ENCODE data around the gene NEUROD2. TPM values are rescaled to one million over a fixed set of nuclear protein-coding genes. Genes with fewer than 3 reads are reported as not detected.

Gene NEUROD2
- total and polyA plus RNA-seq, 2 of the 13 experiments (the other 11 are each of a cell fraction or from before 2014, with no cell fraction given), result not detected

GRCh38 chr17:39623356-39623950, 15.7 kb upstream of the NEUROD2 start (continued):
- TF ChIP-seq KDM4B (CRISPR knock-in tag; IDR thresholded peaks at IDR 0.05) (no peak), FOXA3 (CRISPR knock-in tag; IDR thresholded peaks at IDR 0.05) (no peak), BRCA1 (CRISPR knock-in tag; IDR thresholded peaks at IDR 0.05) (no peak), ZNF234 (CRISPR knock-in tag; conservative IDR thresholded peaks at IDR 0.05) (0 out of 2 replicates have a peak, but pooled peaks have one; percentile 57), HES4 (CRISPR knock-in tag; IDR thresholded peaks at IDR 0.05; ENCODE audit: borderline replicate concordance) (peak; percentile 32; the same call in 1 of the 2 replicates), ARNT2 (CRISPR knock-in tag; IDR thresholded peaks at IDR 0.05; ENCODE audit: low read depth) (0 out of 2 replicates have a peak, but pooled peaks have one; percentile 45), MAFF (IDR thresholded peaks at IDR 0.05; ENCODE audit: low read depth, low read length) (no peak), ZNF530 (CRISPR knock-in tag; IDR thresholded peaks at IDR 0.05; ENCODE audit: low read depth) (no peak), ZNF572 (CRISPR knock-in tag; IDR thresholded peaks at IDR 0.05) (0 out of 2 replicates have a peak, but pooled peaks have one; percentile 78), KLF11 (CRISPR knock-in tag; IDR thresholded peaks at IDR 0.05) (no peak), MIXL1 (CRISPR knock-in tag; IDR thresholded peaks at IDR 0.05) (no peak), KDM3A (CRISPR knock-in tag; IDR thresholded peaks at IDR 0.05; ENCODE audit: low read depth) (0 out of 2 replicates have a peak, but pooled peaks have one; percentile 59), ZNF563 (CRISPR knock-in tag; IDR thresholded peaks at IDR 0.05) (no peak), TCF12 (IDR thresholded peaks at IDR 0.05) (no peak), TCF12 (CRISPR knock-in tag; IDR thresholded peaks at IDR 0.05) (no peak), ZFAT (CRISPR knock-in tag; conservative IDR thresholded peaks at IDR 0.05) (no peak), ZNF34 (CRISPR knock-in tag; IDR thresholded peaks at IDR 0.05; ENCODE audit: borderline replicate concordance) (0 out of 2 replicates have a peak, but pooled peaks have one; percentile 42), THYN1 (CRISPR knock-in tag; IDR thresholded peaks at IDR 0.05; ENCODE audit: borderline replicate concordance, low read depth) (no peak), ZNF460 (CRISPR knock-in tag; IDR thresholded peaks at IDR 0.05; ENCODE audit: borderline replicate concordance) (no peak), SMAD3 (CRISPR knock-in tag; IDR thresholded peaks at IDR 0.05) (0 out of 2 replicates have a peak, but pooled peaks have one; percentile 21), SKI (IDR thresholded peaks at IDR 0.05; ENCODE audit: partially characterized antibody) (no peak), ZSCAN30 (CRISPR knock-in tag; IDR thresholded peaks at IDR 0.05) (no peak), MIER2 (CRISPR knock-in tag; IDR thresholded peaks at IDR 0.05) (0 out of 2 replicates have a peak, but pooled peaks have one; percentile 49)
- TF ChIP-seq, protein P1, sequence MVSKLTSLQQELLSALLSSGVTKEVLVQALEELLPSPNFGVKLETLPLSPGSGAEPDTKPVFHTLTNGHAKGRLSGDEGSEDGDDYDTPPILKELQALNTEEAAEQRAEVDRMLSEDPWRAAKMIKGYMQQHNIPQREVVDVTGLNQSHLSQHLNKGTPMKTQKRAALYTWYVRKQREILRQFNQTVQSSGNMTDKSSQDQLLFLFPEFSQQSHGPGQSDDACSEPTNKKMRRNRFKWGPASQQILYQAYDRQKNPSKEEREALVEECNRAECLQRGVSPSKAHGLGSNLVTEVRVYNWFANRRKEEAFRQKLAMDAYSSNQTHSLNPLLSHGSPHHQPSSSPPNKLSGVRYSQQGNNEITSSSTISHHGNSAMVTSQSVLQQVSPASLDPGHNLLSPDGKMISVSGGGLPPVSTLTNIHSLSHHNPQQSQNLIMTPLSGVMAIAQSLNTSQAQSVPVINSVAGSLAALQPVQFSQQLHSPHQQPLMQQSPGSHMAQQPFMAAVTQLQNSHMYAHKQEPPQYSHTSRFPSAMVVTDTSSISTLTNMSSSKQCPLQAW (CRISPR knock-in tag; IDR thresholded peaks at IDR 0.05), result peak; percentile 49; the same call in 1 of the 2 replicates
- TF ChIP-seq, protein P2, sequence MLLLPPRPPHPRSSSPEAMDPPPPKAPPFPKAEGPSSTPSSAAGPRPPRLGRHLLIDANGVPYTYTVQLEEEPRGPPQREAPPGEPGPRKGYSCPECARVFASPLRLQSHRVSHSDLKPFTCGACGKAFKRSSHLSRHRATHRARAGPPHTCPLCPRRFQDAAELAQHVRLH (CRISPR knock-in tag; IDR thresholded peaks at IDR 0.05; ENCODE audit: borderline replicate concordance, low read depth), result peak; percentile 53; the same call in 1 of the 2 replicates
- TF ChIP-seq, protein P3, sequence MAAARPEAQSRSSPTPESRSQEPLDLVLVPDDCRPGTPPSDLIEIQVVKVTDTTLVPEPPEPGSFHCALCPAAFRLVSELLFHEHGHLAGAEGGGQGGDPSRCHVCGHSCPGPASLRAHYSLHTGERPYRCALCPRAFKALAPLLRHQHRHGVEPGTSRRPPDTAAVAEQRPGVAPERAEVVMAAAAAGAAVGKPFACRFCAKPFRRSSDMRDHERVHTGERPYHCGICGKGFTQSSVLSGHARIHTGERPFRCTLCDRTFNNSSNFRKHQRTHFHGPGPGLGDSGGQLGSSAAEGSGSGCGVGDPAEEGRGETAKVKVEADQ (CRISPR knock-in tag; IDR thresholded peaks at IDR 0.05; ENCODE audit: borderline replicate concordance), result no peak
- TF ChIP-seq, protein P4, sequence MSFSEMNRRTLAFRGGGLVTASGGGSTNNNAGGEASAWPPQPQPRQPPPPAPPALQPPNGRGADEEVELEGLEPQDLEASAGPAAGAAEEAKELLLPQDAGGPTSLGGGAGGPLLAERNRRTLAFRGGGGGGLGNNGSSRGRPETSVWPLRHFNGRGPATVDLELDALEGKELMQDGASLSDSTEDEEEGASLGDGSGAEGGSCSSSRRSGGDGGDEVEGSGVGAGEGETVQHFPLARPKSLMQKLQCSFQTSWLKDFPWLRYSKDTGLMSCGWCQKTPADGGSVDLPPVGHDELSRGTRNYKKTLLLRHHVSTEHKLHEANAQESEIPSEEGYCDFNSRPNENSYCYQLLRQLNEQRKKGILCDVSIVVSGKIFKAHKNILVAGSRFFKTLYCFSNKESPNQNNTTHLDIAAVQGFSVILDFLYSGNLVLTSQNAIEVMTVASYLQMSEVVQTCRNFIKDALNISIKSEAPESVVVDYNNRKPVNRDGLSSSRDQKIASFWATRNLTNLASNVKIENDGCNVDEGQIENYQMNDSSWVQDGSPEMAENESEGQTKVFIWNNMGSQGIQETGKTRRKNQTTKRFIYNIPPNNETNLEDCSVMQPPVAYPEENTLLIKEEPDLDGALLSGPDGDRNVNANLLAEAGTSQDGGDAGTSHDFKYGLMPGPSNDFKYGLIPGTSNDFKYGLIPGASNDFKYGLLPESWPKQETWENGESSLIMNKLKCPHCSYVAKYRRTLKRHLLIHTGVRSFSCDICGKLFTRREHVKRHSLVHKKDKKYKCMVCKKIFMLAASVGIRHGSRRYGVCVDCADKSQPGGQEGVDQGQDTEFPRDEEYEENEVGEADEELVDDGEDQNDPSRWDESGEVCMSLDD (CRISPR knock-in tag; IDR thresholded peaks at IDR 0.05; ENCODE audit: borderline replicate concordance), result no peak

Measured in HepG2 (cell line).